ENCODE data around the gene NIF3L1. TPM values are rescaled to one million over a fixed set of nuclear protein-coding genes. Genes with fewer than 3 reads are reported as not detected.

NIF3L1 gene
- total and polyA plus RNA-seq, 9 of the 15 experiments (the other 6 are each of a cell fraction or from before 2014, with no cell fraction given): 26.7 to 89.5 (median 45.6) TPM

GRCh38 chr2:200929334-200930249 is 40.4 kb downstream of the NIF3L1 start:
- intact Hi-C loops (cut with micrococcal nuclease): no loop called here
- Histone ChIP-seq H3K4me3 (no peak overlapping the region), H2AFZ (ENCODE audit: low read depth, low read length) (no peak overlapping the region), H3K27ac (ENCODE audit: extremely low read depth, low read depth, low read length) (no peak overlapping the region), H3K27me3 (ENCODE audit: control insufficient read depth in 2 of 2, insufficient read depth in 2 of 2, low read length in 2 of 2) (no peaks in the 10 kb centered on the region), H3K9ac (ENCODE audit: insufficient read depth in 1 of 2, low read depth in 2 of 2, low read length in 2 of 2) (no peak overlapping the region), H3K79me2 (ENCODE audit: control insufficient read depth, insufficient read depth, low read length) (no peaks in the 10 kb centered on the region), H3K9me3 (replicated peaks; ENCODE audit: control insufficient read depth, insufficient read depth, low read depth, low read length) (no peaks in the 10 kb centered on the region), H3K4me2 (ENCODE audit: insufficient read depth, low read length) (no peak overlapping the region), H3K36me3 (ENCODE audit: control insufficient read depth, insufficient read depth, low read length) (peaks cover 57% of the 10 kb centered on the region), H3K9me1 (ENCODE audit: control insufficient read depth, insufficient read depth, low read length) (no peaks in the 10 kb centered on the region), H4K20me1 (replicated peaks; ENCODE audit: control insufficient read depth, insufficient read depth, low read length) (no peaks in the 10 kb centered on the region), H3K4me1 (replicated peaks in 1 of 2; ENCODE audit: control insufficient read depth in 2 of 2, insufficient read depth in 2 of 2, low read length in 2 of 2) (no peaks in the 10 kb centered on the region)
- FAIRE-seq (no peak), DNase-seq (ENCODE audit: extremely low read depth in 1 of 4, low spot score in 3 of 4) (no peak), ATAC-seq (no peak)
- ChIA-PET POLR2A (interaction anchor here (0.6 kb wide), 2 partner anchors 40 to 82 kb away, joined by 3 to 4 read pairs; partner anchors contain the start of genes NIF3L1 and PPIL3), CTCF (ENCODE audit: low intra/inter-chr PET ratio) (no interaction called here)
- BruUV-seq (replicated peaks): no TSS peak
- TF ChIP-seq CHD4 (IDR thresholded peaks at IDR 0.05; ENCODE audit: insufficient read depth, insufficient replicate concordance, low read depth, low read length, poor library complexity, severe bottlenecking) (no peak), BDP1 (IDR thresholded peaks at IDR 0.05; ENCODE audit: insufficient read depth, insufficient read length) (no peak), NR2F6 (CRISPR knock-in tag; IDR thresholded peaks at IDR 0.05) (no peak)
- 94% methylated on average over 2 of the region's 2 CpGs for WGBS (ENCODE audit: insufficient coverage, low coverage, missing lambda C conversion rate)
- in situ Hi-C loops (cut with MboI): no loop called here

Data from K562 (cell line).